ENCODE measurements around the gene PLEKHA6.

Gene PLEKHA6

GRCh38 chr1:204192589-204193352 is 167.0 kb downstream of the PLEKHA6 start:
- no peak for DNase-seq (ENCODE audit: low read depth in 3 of 3, low spot score in 1 of 3)

DNA sequence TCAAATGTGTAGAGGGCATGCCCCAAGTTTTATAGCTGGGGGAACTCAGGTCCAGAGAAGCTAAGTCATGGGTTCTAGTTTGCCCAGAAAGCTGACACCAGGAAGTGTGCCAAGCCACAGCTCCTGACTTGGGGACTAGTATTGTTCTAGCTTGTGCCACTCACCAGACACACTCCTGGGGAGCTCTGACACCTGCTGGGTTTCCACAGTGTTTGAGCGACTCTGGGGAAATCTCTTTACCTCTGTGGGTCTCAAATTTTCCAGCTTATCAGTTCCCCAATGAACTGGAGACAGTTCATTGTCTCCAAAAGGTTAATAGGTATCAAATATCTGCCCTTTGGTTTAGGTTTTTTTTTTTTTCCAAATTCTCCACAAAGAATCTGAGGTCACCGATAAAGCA is 167.7 kb downstream of the PLEKHA6 start:
- DNase-seq (ENCODE audit: low read depth in 3 of 3, low spot score in 1 of 3), result no peak

DNA sequence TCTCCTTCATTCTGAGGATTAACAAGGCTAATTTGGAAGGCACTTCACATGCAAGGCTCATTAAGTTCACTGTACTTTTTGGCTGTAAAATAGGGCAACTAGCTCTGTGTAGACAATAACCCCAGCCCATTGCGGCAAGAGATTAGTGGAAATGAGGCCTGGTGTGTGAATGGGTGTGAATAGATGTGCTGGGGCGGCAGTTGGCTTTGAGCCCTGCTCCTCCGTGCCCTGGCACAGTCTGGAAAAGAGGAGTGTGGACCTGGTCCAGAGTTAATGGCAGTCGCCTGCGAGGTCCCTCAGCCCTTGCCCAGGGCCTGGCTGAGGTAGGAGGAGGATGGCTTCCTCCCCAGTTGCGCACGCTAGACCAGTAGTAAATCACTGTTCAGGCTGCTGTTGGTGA is 168.3 kb downstream of the PLEKHA6 start:
- no peak for DNase-seq (ENCODE audit: low read depth in 3 of 3, low spot score in 1 of 3)

DNA sequence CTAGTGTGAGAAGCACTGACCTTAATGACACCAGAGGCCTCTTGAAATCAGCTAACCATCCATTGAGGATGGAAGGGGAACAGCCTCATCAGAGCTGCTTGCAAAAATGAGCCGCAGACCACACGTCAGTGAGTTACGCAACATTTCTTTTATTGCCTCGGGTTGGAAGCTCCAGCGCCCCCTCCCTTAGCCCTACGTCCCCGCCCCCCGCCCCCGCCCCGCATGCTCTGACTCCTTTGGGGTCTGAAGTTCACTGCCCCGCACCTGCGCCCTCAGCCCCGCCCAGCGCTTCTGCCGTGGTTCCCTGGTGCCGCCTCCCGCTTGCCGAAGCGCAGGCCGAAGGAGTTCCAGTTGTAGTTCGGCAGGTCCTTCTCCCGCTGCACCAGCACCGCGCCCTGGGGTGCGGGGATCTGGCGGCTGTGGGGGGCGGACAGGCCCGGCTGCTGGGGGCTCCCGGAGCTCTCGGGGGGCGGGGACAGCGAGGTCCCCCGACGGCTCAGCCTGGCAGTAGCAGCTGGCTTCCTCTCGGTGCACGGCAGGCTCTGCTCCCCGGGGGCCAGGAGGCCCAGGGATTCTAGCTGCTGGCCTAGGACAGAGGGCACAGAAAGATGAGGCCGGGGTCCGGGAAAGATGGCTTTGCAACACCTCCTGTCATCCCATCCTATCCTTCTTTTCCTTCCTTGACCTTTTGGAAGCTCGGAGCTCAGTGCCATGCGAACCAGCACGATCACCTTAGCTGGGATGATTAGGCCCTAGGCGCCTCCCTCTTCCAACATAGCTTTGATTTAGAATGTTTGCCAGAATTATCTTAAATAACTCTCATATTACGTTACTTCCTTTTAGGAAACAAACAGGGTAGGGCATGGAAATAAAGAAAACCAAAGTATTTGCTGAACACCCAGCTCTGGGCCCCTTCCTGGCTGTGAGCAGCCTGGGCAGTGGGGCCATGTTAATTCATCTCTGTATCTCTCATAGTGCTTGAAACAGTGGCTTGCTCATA is 169.2 kb downstream of the PLEKHA6 start:
- DNase-seq (ENCODE audit: low read depth in 3 of 3, low spot score in 1 of 3), result no peak

DNA sequence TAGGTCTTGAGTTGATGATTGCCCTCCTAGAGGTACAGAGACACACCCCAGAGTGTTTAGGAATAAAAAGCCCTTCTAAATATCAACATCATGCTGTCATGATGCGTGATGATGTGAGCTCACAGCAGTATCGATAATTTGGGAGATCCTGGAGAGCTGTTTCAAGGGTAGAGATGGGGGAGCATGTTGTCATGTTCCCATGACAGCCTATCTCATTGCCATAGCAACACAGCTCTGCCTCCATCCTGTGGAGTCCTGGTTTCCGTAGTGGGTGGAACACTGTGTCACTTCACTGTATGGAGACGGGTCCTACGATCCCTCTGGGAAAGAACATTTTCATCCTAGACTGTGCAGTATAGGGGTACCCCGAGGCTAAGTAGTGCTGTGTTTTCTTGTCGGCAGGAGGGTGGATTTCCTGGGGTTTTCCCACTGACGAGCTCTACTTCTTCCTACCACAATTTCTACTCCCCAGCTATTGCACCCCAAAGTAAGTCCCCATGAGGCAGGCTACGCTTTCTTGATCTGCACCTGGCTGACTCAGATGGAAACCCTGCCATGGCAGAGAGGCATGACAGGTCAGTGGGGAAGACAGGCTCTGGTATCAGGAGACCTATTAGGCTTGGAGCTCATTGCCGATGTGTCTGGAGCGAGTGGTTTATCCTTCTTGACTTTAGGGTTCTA is 170.6 kb downstream of the PLEKHA6 start:
- no peak for DNase-seq (ENCODE audit: low read depth in 3 of 3, low spot score in 1 of 3)

DNA sequence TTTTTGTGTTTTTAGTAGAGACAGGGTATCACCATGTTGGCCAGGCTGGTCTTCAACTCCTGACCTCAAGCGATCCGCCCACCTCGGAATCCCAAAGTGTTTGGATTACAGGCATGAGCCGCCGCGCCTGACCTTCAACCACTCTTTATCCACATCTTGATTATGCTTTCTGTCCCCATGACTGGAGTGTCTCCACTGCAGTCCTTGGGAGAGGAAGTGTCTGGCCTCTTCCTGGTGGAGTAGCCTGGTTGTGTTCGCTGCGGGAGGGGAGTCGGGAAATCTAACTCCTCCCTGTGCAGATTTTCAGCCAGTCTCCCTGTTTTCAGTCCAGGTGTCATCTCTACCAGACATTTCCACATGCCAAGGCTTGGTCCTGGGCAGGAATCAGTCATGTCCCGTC is 173.1 kb downstream of the PLEKHA6 start:
- no peak for DNase-seq (ENCODE audit: low read depth in 3 of 3, low spot score in 1 of 3)

DNA sequence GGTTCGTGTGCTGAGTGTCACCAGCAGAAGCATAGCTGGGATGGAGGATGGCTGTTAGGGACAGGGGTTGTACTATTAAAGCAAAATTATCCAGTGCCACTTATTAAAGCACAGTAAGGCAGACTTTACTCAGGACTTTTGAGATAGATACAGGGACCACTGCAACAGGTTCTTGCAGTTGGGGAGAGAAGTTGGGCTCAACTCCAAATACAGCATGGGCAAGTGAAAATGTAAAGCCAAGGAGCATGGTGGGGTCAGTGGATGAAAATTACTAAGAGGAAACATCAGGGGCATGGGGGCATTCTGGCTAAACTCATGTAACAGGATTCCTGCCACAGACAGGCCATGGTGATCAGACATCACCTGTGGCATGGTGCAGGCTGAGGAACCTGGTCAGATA is 178.6 kb downstream of the PLEKHA6 start:
- DNase-seq (ENCODE audit: low read depth in 3 of 3, low spot score in 1 of 3), result no peak

- no peak for DNase-seq (ENCODE audit: low read depth in 3 of 3, low spot score in 1 of 3)
Measured at GRCh38 chr1:204180133-204180532, 179.6 kb downstream of the PLEKHA6 start.

- DNase-seq (ENCODE audit: low read depth in 3 of 3, low spot score in 1 of 3), result no peak
Measured at GRCh38 chr1:204178487-204179281, 181.0 kb downstream of the PLEKHA6 start.

- no peak for DNase-seq (ENCODE audit: low read depth in 3 of 3, low spot score in 1 of 3)
Measured at GRCh38 chr1:204177133-204177532, 182.6 kb downstream of the PLEKHA6 start.

DNA sequence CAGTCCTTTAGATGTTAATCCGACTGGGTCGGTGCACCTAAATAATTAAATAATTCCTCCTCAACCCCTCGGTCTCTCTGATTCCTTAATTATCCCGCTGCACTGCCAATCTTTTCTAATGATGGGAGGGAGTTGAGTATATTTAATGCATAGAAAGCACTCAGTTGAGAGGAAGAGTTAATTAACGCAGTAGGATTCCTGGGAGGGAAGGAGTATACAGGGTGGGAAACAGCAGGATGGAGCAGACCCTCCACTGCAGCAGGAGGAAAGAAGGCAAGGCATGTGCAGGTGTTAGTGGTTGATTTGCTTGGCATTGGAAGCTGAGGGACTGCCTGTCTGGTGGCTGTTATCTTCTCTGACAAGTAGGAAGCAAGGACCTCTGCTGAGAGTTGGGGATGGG is 183.7 kb downstream of the PLEKHA6 start:
- no peak for DNase-seq (ENCODE audit: low read depth in 3 of 3, low spot score in 1 of 3)

DNA sequence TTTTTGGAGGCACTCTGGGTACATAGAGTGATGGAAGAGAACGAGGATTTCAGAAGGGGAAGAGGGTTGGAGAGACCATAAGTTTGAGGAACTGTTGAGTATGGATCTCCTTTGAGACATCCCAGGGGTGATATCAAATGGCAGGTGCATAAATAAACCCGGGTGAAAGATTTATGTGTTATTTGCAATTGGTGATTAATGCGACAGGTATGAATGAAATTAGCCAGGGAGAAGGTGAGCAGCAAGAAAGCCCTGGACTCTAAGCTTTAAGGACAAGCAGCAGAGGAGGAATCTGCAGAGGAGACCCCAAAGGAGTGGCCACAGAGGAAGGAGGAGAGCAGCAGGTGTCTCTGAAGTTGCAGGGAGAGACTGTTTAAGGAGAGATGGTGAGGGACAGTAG is 184.8 kb downstream of the PLEKHA6 start:
- DNase-seq (ENCODE audit: low read depth in 3 of 3, low spot score in 1 of 3), result no peak

DNA sequence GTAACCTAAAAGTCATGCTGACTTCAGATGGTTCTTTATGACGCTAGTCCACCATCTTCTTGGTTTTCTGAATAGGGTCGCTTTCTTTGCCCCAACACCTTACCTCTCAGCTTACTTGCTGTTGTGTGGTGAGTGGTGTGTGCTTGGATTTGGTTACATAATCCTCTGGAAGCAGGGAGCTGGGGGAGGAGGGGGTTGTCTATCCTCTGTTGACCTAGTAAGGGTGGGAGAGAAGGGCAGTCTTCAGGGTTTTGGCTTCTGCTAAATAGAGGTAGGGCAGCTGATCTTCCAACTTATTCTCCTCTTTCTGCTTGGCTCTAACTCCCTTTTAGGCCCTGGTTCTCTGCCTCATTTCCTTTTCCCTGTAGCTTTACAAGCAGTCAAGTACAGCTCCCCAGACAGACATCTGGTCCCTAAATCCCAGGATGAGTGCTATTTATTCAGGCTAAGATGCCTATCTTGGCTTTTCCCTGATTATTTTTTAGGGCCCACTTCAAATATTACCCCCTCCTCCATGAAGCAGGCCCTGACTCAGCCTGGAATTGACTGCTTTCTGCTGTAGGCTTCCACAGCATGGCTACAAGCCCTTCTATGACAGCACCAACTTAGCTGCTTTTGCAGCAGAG is 187.2 kb downstream of the PLEKHA6 start:
- no peak for DNase-seq (ENCODE audit: low read depth in 3 of 3, low spot score in 1 of 3)

DNA sequence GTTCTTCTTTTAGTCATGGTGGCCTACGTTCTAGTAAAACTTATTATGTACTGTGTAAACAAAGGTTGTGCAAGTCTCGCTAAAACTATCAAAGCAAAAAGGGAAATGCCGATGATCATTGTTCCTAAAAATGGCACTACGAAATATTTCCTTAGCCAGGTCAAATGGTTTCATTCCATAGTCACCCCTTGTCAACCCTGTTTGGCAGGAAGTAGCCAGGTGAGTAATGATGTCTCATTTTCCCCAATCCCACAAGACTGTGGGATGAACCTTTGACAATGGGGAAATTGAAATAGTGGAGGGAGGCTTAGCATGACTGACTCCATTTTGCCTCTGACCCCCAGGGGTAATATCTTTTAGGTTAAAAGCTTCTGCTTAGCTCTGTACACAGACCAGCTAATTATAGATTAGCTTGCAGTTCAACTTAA is 188.0 kb downstream of the PLEKHA6 start:
- DNase-seq (ENCODE audit: low read depth in 3 of 3, low spot score in 1 of 3), result no peak

GRCh38 chr1:204170494-204171155 is 189.1 kb downstream of the PLEKHA6 start:
- no peak for DNase-seq (ENCODE audit: low read depth in 3 of 3, low spot score in 1 of 3)

DNA sequence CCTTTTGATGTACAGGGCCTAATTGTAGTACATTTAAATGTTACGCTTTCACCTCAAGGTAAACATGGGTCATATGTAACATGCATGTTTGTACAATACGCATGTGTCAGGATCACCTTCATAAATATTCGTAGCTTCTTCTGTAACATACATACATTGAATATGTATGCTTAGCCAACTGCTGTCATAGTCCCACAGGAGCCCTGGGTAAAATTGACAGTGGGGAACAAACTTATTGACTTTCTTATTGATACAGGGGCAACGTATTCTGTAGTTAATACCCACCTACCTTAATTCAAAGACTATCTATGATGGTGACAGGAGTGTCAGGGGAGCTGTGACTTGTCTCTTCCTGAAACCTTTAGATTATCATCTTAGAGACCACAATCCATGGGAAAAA is 189.9 kb downstream of the PLEKHA6 start:
- DNase-seq (ENCODE audit: low read depth in 3 of 3, low spot score in 1 of 3), result no peak

Data from stimulated activated CD4-positive, alpha-beta T cell treated with anti-CD3 and anti-CD28 coated beads, TNF-alpha, amount 100 ng/mL, for 1 hour (primary cell).